K562 (cell line): ENCODE results near the gene ZNRD2. TPM values are rescaled to one million over a fixed set of nuclear protein-coding genes. Genes with fewer than 3 reads are reported as not detected.
A peak's percentile ranks its signal among the peaks of the same experiment; 100 is the strongest.

ENCODE experiments used
- ASH1L ChIP-seq: fragments of 450-650 bp; IDR thresholded peaks from 2 replicates; pipeline ENCODE4 v1.6.1; 2018; ENCODE audit warnings: borderline replicate concordance, mild to moderate bottlenecking, low read depth; ENCODE audit not compliant: partially characterized antibody
- CHAMP1 ChIP-seq: fragments of 450-650 bp; IDR thresholded peaks from 2 replicates; pipeline ENCODE4 v1.6.1; 2016; ENCODE audit warnings: mild to moderate bottlenecking
- E2F6 ChIP-seq, 2 experiments: IDR thresholded peaks; 2 replicates each; pipeline ENCODE4 v1.6.1; 2011; ENCODE audit warnings: borderline replicate concordance in 1 of 2, control low read depth in 1 of 2, low read depth in 1 of 2, low read length in 1 of 2, mild to moderate bottlenecking in 1 of 2, mixed read lengths in 1 of 2, moderate library complexity in 1 of 2; ENCODE audit not compliant: insufficient read depth in 1 of 2, insufficient read length in 1 of 2, poor library complexity in 1 of 2, severe bottlenecking in 1 of 2; ENCODE audit errors: extremely low read depth in 1 of 2
- EP300 ChIP-seq: IDR thresholded peaks from 2 replicates; pipeline ENCODE4 v1.6.1; 2012; ENCODE audit warnings: low read length, improper control_type of control experiment
- KAT7 ChIP-seq: sonication (generic); formaldehyde crosslinking; IDR thresholded peaks from 2 replicates; pipeline ENCODE4 v1.8.0; 2022; ENCODE audit warnings: missing genetic modification reagents, mild to moderate bottlenecking, borderline replicate concordance
- MTA1 ChIP-seq: fragments of 450-650 bp; IDR thresholded peaks from 2 replicates; pipeline ENCODE4 v1.6.1; 2017; ENCODE audit warnings: borderline replicate concordance
- MTF1 ChIP-seq: fragments of 250-450 bp; sonication (Bioruptor Pico); IDR thresholded peaks from 2 replicates; pipeline ENCODE4 v1.9.0; 2021; ENCODE audit warnings: moderate library complexity, mild to moderate bottlenecking, inconsistent platforms, borderline replicate concordance
- MXI1 ChIP-seq: IDR thresholded peaks from 2 replicates; pipeline ENCODE4 v1.6.1; 2011; ENCODE audit warnings: low read depth, mild to moderate bottlenecking, improper control_type of control experiment, low read length
- PREB ChIP-seq: sonication (generic); formaldehyde crosslinking; IDR thresholded peaks from 2 replicates; pipeline ENCODE4 v1.8.1; 2023; ENCODE audit warnings: mild to moderate bottlenecking, missing genetic modification reagents
- RNF219 ChIP-seq: fragments of 250-450 bp; sonication (Bioruptor Pico); IDR thresholded peaks from 2 replicates; pipeline ENCODE4 v1.5.0; 2022; ENCODE audit warnings: mild to moderate bottlenecking
- SMARCE1 ChIP-seq: fragments of 450-650 bp; IDR thresholded peaks from 2 replicates; pipeline ENCODE4 v1.7.1; 2016; ENCODE audit warnings: mild to moderate bottlenecking
- SRSF3 ChIP-seq: fragments of 200-400 bp; formaldehyde crosslinking; IDR thresholded peaks from 2 replicates; pipeline ENCODE4 v1.6.1; 2016; ENCODE audit warnings: mild to moderate bottlenecking, low read length, moderate library complexity; ENCODE audit not compliant: insufficient read depth
- ZBTB34 ChIP-seq: fragments of 250-450 bp; sonication (Bioruptor Pico); IDR thresholded peaks from 2 replicates; pipeline ENCODE4 v1.8.0; 2021; ENCODE audit warnings: mild to moderate bottlenecking, moderate library complexity
- ZKSCAN1 ChIP-seq: fragments of 150-350 bp; IDR thresholded peaks from 2 replicates; pipeline ENCODE4 v1.6.1; 2016; ENCODE audit warnings: low read depth, low read length
- ZNF696 ChIP-seq: fragments of 250-450 bp; sonication (Bioruptor Pico); conservative IDR thresholded peaks from 2 replicates; pipeline ENCODE4 v1.4.0; 2020; ENCODE audit warnings: mild to moderate bottlenecking, moderate library complexity
- polyA plus RNA-seq, 8 experiments: library from polyadenylated mRNA; depleted of rRNA in 4 of 8; stranded (reverse) in 5 of 8; unstranded in 3 of 8; fragments of >200 nt; fragmentation: Nextera tagmentation in 2 of 8; fragmentation: Illumina TruSeq in 1 of 8; extraction: Ambion mirVana in 2 of 8; extraction: Trizol in 1 of 8; gene quantifications; 2 replicates each; pipeline versions ENCODE4 v1.2.1 to v1.2.3, GENCODE V29; 2011 to 2014; ENCODE audit warnings: inconsistent platforms in 1 of 8, missing spikeins in 1 of 8
- total RNA-seq, 7 experiments: library from RNA; depleted of rRNA in 6 of 7; stranded (reverse); fragments of >200 nt in 6 of 7; fragmentation: Illumina TruSeq in 2 of 7; extraction: Trizol in 2 of 7; gene quantifications; 2 replicates each; pipeline versions ENCODE4 v1.2.1 to v1.2.3, GENCODE V29; 2011 to 2021; ENCODE audit warnings: low replicate concordance in 1 of 7

The ZNRD2 gene
- total and polyA plus RNA-seq, 9 of the 15 experiments (the other 6 are each of a cell fraction or from before 2014, with no cell fraction given), result 13.4 to 129 (median 60.4) TPM

GRCh38 chr11:65524014-65524740 lies 46.1 kb upstream of the ZNRD2 start (continued):
- TF ChIP-seq SRSF3 (no peak), ZNF696 (no peak), MTF1 (CRISPR knock-in tag) (no peak), MTA1 (0 out of 2 replicates have a peak, but pooled peaks have one; percentile 40), ZBTB34 (CRISPR knock-in tag) (no peak), SMARCE1 (peak; percentile 28; the same call in 1 of the 2 replicates), PREB (CRISPR knock-in tag) (no peak), EP300 (no peak), E2F6 (IDR thresholded peaks at IDR 0.05; ENCODE audit: borderline replicate concordance in 1 of 2, extremely low read depth in 1 of 2, insufficient read depth in 1 of 2, insufficient read length in 1 of 2, low read depth in 1 of 2, low read length in 1 of 2, poor library complexity in 1 of 2, severe bottlenecking in 1 of 2) (peak in 1 of 2 experiments; percentile 10), ASH1L (peak; percentile 14), ZKSCAN1 (no peak), MXI1 (no peak), CHAMP1 (no peak), RNF219 (CRISPR knock-in tag) (no peak), KAT7 (CRISPR knock-in tag) (no peak)
- TF ChIP-seq, all 486 proteins: peak for 21
